Measurements from ENCODE around the gene NAV1.

- no peak for TF ChIP-seq ZFP30 (CRISPR knock-in tag; IDR thresholded peaks at IDR 0.05)
- TF ChIP-seq TOX (CRISPR knock-in tag; IDR thresholded peaks at IDR 0.05; ENCODE audit: borderline replicate concordance): no peak
Observed at GRCh38 chr1:201587729-201588128, 48.8 kb downstream of the NAV1 start.
